ENCODE data around the gene PHF12.

PHF12 gene

GRCh38 chr17:28975646-28976045 is 24.3 kb upstream of the PHF12 start:
- DNase-seq (ENCODE audit: low read depth, low spot score): no peak

GRCh38 chr17:28975031-28975430 is 23.7 kb upstream of the PHF12 start:
- DNase-seq (ENCODE audit: low read depth, low spot score): no peak

GRCh38 chr17:28974451-28974850 is 23.1 kb upstream of the PHF12 start:
- no peak for DNase-seq (ENCODE audit: low read depth, low spot score)

GRCh38 chr17:28973425-28973824 is 22.1 kb upstream of the PHF12 start:
- DNase-seq (ENCODE audit: low read depth, low spot score): no peak

GRCh38 chr17:28972437-28972836 is 21.1 kb upstream of the PHF12 start:
- no peak for DNase-seq (ENCODE audit: low read depth, low spot score)

- no peak for DNase-seq (ENCODE audit: low read depth, low spot score)
Observed at GRCh38 chr17:28970879-28971278, 19.6 kb upstream of the PHF12 start.

- DNase-seq (ENCODE audit: low read depth, low spot score): no peak
Observed at GRCh38 chr17:28969706-28970393, 18.5 kb upstream of the PHF12 start.

GRCh38 chr17:28968914-28969295 is 17.6 kb upstream of the PHF12 start:
- no peak for DNase-seq (ENCODE audit: low read depth, low spot score)

- no peak for DNase-seq (ENCODE audit: low read depth, low spot score)
Observed at GRCh38 chr17:28968231-28968913, 17.1 kb upstream of the PHF12 start.

GRCh38 chr17:28967221-28968135 is 16.2 kb upstream of the PHF12 start:
- DNase-seq (ENCODE audit: low read depth, low spot score): no peak

GRCh38 chr17:28963841-28964240 is 12.5 kb upstream of the PHF12 start:
- DNase-seq (ENCODE audit: low read depth, low spot score): no peak

GRCh38 chr17:28963055-28963611 is 11.8 kb upstream of the PHF12 start:
- DNase-seq (ENCODE audit: low read depth, low spot score): no peak

GRCh38 chr17:28961391-28961790 is 10.1 kb upstream of the PHF12 start:
- DNase-seq (ENCODE audit: low read depth, low spot score): no peak

- no peak for DNase-seq (ENCODE audit: low read depth, low spot score)
Observed at GRCh38 chr17:28960256-28961061, 9.1 kb upstream of the PHF12 start.

- DNase-seq (ENCODE audit: low read depth, low spot score): no peak
Observed at GRCh38 chr17:28959471-28959871, 8.2 kb upstream of the PHF12 start.

- DNase-seq (ENCODE audit: low read depth, low spot score): no peak
Observed at GRCh38 chr17:28958820-28959455, 7.6 kb upstream of the PHF12 start.

- no peak for DNase-seq (ENCODE audit: low read depth, low spot score)
Observed at GRCh38 chr17:28957992-28958355, 6.7 kb upstream of the PHF12 start.

GRCh38 chr17:28957277-28957991 is 6.1 kb upstream of the PHF12 start:
- DNase-seq (ENCODE audit: low read depth, low spot score): no peak

GRCh38 chr17:28956861-28957260 is 5.5 kb upstream of the PHF12 start:
- DNase-seq (ENCODE audit: low read depth, low spot score): no peak

GRCh38 chr17:28956112-28956511 is 4.8 kb upstream of the PHF12 start:
- DNase-seq (ENCODE audit: low read depth, low spot score): no peak

Data from activated naive CD8-positive, alpha-beta T cell treated with anti-CD3 and anti-CD28 coated beads, Interleukin-2, amount 50 U/mL, for 16 hours (primary cell).